ENCODE data around the gene PRKAR2B. TPM values are rescaled to one million over a fixed set of nuclear protein-coding genes. Genes with fewer than 3 reads are reported as not detected.

The PRKAR2B gene
- total and polyA plus RNA-seq, 2 experiments from 2014 or later: 0.81 to 3.2 TPM

GRCh38 chr7:107043491-107043890 lies 1.0 kb upstream of the PRKAR2B start:
- H3K9ac ChIP-seq: no peak overlapping the region
- H3F3A ChIP-seq (ENCODE audit: insufficient read depth): peaks cover 14% of the 10 kb centered on the region; the same call in 1 of the 2 replicates
- H3K79me2 ChIP-seq (ENCODE audit: insufficient read depth): no peaks in the 10 kb centered on the region
- no peak overlapping the region for H3K4me3 ChIP-seq
- no peak overlapping the region for H3K27ac ChIP-seq
- in situ Hi-C loops (cut with MboI): no loop called here
- H3K4me2 ChIP-seq (ENCODE audit: unreplicated experiment): no peak overlapping the region
- TF ChIP-seq EZH2 (IDR thresholded peaks at IDR 0.05; ENCODE audit: insufficient read depth, poor library complexity, severe bottlenecking): no peak
- no peak for TF ChIP-seq EZH2phosphoT487 (IDR thresholded peaks at IDR 0.05; ENCODE audit: insufficient read depth, low read depth)
- no peaks in the 10 kb centered on the region for H3K9me3 ChIP-seq (ENCODE audit: low read depth)
- no peaks in the 10 kb centered on the region for H3K27me3 ChIP-seq (replicated peaks; ENCODE audit: insufficient read depth)
- no peak for DNase-seq
- no peaks in the 10 kb centered on the region for H4K20me1 ChIP-seq (ENCODE audit: insufficient read depth)
- no peak overlapping the region for H2AFZ ChIP-seq
- no peaks in the 10 kb centered on the region for H3K9me2 ChIP-seq (ENCODE audit: insufficient read depth)
- peaks cover 6% of the 10 kb centered on the region; the same call in 1 of the 2 replicates for H3K4me1 ChIP-seq (ENCODE audit: insufficient read depth)
- 75% methylated on average over 4 of the region's 4 CpGs for WGBS, 2 experiments (ENCODE audit: low coverage in 1 of 2, low lambda C conversion rate in 2 of 2, missing lambda C conversion rate in 2 of 2)
- H3K36me3 ChIP-seq (ENCODE audit: low read depth): no peaks in the 10 kb centered on the region

DNA sequence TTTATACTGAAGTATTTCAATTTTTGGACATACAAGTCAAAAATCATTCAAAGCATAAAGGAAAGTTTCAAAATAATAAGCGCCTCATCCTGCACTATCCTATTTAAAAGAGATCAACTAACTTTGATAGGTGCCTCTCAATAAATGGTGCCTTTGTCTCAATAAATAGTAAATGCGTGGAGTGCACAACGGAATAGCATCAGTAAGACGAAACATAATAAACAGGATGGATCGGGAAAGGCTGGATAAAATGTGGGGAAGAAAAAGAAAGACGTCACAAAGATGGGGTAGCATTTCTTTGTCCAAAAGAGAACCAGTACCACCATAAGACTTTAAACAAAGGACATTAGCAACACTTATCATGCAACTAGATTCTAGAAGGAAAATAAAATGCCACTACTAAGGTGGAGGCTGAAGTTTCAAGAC lies 571 bp upstream of the PRKAR2B start:
- peaks cover 14% of the 10 kb centered on the region; the same call in 1 of the 2 replicates for H3F3A ChIP-seq (ENCODE audit: insufficient read depth)
- H3K4me2 ChIP-seq (ENCODE audit: unreplicated experiment): peak overlapping the region; percentile 77
- no peaks in the 10 kb centered on the region for H3K9me2 ChIP-seq (ENCODE audit: insufficient read depth)
- no peaks in the 10 kb centered on the region for H3K9me3 ChIP-seq (ENCODE audit: low read depth)
- in situ Hi-C loops (cut with MboI): no loop called here
- no peaks in the 10 kb centered on the region for H4K20me1 ChIP-seq (ENCODE audit: insufficient read depth)
- WGBS, 2 experiments (ENCODE audit: low coverage in 1 of 2, low lambda C conversion rate in 2 of 2, missing lambda C conversion rate in 2 of 2): 14% methylated on average over 6 of the region's 6 CpGs
- TF ChIP-seq EZH2 (IDR thresholded peaks at IDR 0.05; ENCODE audit: insufficient read depth, poor library complexity, severe bottlenecking): no peak
- TF ChIP-seq EZH2phosphoT487 (IDR thresholded peaks at IDR 0.05; ENCODE audit: insufficient read depth, low read depth): no peak
- peaks cover 6% of the 10 kb centered on the region; the same call in 1 of the 2 replicates for H3K4me1 ChIP-seq (ENCODE audit: insufficient read depth)
- no peak overlapping the region for H3K27ac ChIP-seq
- no peak for DNase-seq
- peak overlapping the region; percentile 76 for H3K4me3 ChIP-seq
- no peaks in the 10 kb centered on the region for H3K36me3 ChIP-seq (ENCODE audit: low read depth)
- no peaks in the 10 kb centered on the region for H3K79me2 ChIP-seq (ENCODE audit: insufficient read depth)
- peak overlapping the region; percentile 22; the same call in 1 of the 2 replicates for H3K9ac ChIP-seq
- H3K27me3 ChIP-seq (replicated peaks; ENCODE audit: insufficient read depth): no peaks in the 10 kb centered on the region
- H2AFZ ChIP-seq: peak overlapping the region; percentile 83

DNA sequence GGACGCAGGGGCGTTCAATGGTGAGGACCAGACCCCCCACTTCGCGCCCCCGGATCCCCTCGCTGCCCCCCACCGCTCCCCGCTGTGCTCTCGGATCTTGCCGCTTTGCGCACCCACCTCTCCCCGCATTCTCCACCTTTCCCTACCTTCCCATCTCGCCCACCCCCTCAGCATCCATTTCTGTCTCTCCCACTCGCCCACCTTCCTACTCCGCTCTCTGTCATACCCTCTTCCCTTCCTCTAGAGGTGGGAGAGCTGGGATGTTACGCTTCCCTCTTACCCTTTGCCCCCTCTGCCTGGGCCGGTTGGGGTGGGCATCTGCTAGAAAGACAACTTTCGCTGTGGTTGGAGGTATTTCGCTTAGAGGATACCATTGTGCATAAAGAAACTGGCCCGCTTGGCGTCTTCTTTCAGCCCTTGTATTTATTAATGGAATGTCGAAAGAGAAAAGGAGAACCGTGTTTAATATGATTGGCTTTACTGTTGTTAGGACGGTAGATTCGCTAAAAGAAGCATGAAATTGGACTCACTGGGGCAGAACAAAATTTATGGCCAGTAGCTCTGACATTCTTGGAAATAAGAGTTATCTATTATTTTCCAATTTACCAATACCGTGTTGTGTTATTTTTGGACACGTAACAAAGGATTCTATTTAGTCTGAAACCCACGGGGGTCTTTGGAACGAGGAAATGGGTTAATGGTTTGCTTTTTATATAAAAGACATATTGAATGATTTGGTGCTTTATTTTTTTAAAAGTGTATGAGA lies 873 bp downstream of the PRKAR2B start:
- TF ChIP-seq EZH2phosphoT487 (IDR thresholded peaks at IDR 0.05; ENCODE audit: insufficient read depth, low read depth): no peak
- TF ChIP-seq EZH2 (IDR thresholded peaks at IDR 0.05; ENCODE audit: insufficient read depth, poor library complexity, severe bottlenecking): no peak
- H3K9me2 ChIP-seq (ENCODE audit: insufficient read depth): no peaks in the 10 kb centered on the region
- peak overlapping the region; percentile 38; the same call in 1 of the 2 replicates for H3K9ac ChIP-seq
- H3K27me3 ChIP-seq (replicated peaks; ENCODE audit: insufficient read depth): no peaks in the 10 kb centered on the region
- H3K4me2 ChIP-seq (ENCODE audit: unreplicated experiment): peak overlapping the region; percentile 93
- peaks cover 14% of the 10 kb centered on the region; the same call in 1 of the 2 replicates for H3F3A ChIP-seq (ENCODE audit: insufficient read depth)
- H3K4me3 ChIP-seq: peak overlapping the region; percentile 76
- H3K79me2 ChIP-seq (ENCODE audit: insufficient read depth): no peaks in the 10 kb centered on the region
- no peaks in the 10 kb centered on the region for H3K9me3 ChIP-seq (ENCODE audit: low read depth)
- peaks cover 6% of the 10 kb centered on the region; the same call in 1 of the 2 replicates for H3K4me1 ChIP-seq (ENCODE audit: insufficient read depth)
- no peak overlapping the region for H3K27ac ChIP-seq
- H2AFZ ChIP-seq: peak overlapping the region; percentile 82
- no peaks in the 10 kb centered on the region for H4K20me1 ChIP-seq (ENCODE audit: insufficient read depth)
- DNase-seq: peak; percentile 32
- no peaks in the 10 kb centered on the region for H3K36me3 ChIP-seq (ENCODE audit: low read depth)
- 1 to 4% methylated on average over 19 to 29 of the region's 29 CpGs for WGBS, 2 experiments (ENCODE audit: low coverage in 1 of 2, low lambda C conversion rate in 2 of 2, missing lambda C conversion rate in 2 of 2)
- in situ Hi-C loops (cut with MboI): no loop called here

DNA sequence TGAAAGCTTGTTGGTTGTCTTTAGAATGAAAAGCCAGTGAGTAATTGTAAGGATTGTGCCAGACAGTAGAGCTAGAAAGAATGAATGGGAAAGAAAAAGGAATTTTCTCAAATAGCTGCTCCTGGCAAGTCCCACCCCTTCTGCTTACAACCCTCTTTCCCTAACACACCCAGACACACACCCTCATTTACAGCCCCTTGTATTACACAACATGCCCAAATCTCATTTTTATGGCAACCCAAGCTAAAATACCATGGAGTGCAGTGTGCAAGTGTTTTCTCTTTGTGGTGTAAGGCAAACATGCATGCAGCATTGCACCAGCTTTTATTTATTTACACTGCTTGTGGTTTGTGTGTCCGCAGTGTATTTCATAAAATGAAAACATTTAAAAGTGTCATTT lies 1.5 kb downstream of the PRKAR2B start:
- Histone ChIP-seq H3K9ac (no peak overlapping the region), H3K79me2 (ENCODE audit: insufficient read depth) (no peaks in the 10 kb centered on the region), H3K36me3 (ENCODE audit: low read depth) (no peaks in the 10 kb centered on the region), H3K4me3 (peak overlapping the region; percentile 76), H3F3A (ENCODE audit: insufficient read depth) (peaks cover 14% of the 10 kb centered on the region; the same call in 1 of the 2 replicates), H3K9me2 (ENCODE audit: insufficient read depth) (no peaks in the 10 kb centered on the region), H3K27me3 (replicated peaks; ENCODE audit: insufficient read depth) (no peaks in the 10 kb centered on the region), H4K20me1 (ENCODE audit: insufficient read depth) (no peaks in the 10 kb centered on the region), H3K4me2 (ENCODE audit: unreplicated experiment) (peak overlapping the region; percentile 93), H3K9me3 (ENCODE audit: low read depth) (no peaks in the 10 kb centered on the region), H3K27ac (no peak overlapping the region), H3K4me1 (ENCODE audit: insufficient read depth) (peaks cover 6% of the 10 kb centered on the region; the same call in 1 of the 2 replicates), H2AFZ (0 out of 2 replicates have a peak overlapping the region, but pooled peaks have one; percentile 82)
- in situ Hi-C loops (cut with MboI): no loop called here
- no peak for TF ChIP-seq EZH2phosphoT487 (IDR thresholded peaks at IDR 0.05; ENCODE audit: insufficient read depth, low read depth)
- TF ChIP-seq EZH2 (IDR thresholded peaks at IDR 0.05; ENCODE audit: insufficient read depth, poor library complexity, severe bottlenecking): no peak
- peak; percentile 43 for DNase-seq
- WGBS, 2 experiments (ENCODE audit: low coverage in 1 of 2, low lambda C conversion rate in 2 of 2, missing lambda C conversion rate in 2 of 2): 57 to 65% methylated on average over 1 of the region's 1 CpG

Data from GM23248 (cell line).